Activated CD4-positive, alpha-beta T cell treated with anti-CD3 and anti-CD28 coated beads for 1 hour (primary cell): Measurements from ENCODE around the gene GGTLC3.
"Not testable (repeated sequence)": the region's sequence is repeated elsewhere in the genome, so short reads cannot be mapped to it uniquely, and the experiment has no call there.

Experiments
- DNase-seq: peaks from one replicate; pipeline ENCODE4 v3.0.0-alpha.2; 2020

GGTLC3 gene

DNA sequence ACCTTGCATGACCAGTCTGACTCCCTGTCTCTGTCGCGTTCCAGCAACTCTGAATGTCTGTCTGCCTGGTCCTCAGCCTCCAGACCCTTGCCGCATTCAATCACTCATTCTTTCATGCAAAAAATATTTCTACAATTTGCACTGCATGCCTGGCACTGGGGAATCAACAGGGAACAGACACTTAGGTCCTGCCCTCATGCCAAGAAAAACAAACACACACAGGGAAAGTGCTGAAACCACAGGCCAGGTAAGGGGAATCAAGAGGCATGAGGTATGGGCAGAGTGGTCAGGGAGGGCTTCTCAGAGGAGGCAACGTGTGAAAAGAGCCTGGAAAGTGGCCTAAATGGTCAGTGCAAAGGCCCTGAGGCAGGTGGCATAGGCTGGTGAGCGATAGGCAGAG, at the start of gene GGTLC3:
GGTLC3 (minus strand) TSS at position 101 of the 400 bp plus-strand sequence. CDS start 264 bp downstream, outside the sequence.
- DNase-seq: not testable (repeated sequence)

DNA sequence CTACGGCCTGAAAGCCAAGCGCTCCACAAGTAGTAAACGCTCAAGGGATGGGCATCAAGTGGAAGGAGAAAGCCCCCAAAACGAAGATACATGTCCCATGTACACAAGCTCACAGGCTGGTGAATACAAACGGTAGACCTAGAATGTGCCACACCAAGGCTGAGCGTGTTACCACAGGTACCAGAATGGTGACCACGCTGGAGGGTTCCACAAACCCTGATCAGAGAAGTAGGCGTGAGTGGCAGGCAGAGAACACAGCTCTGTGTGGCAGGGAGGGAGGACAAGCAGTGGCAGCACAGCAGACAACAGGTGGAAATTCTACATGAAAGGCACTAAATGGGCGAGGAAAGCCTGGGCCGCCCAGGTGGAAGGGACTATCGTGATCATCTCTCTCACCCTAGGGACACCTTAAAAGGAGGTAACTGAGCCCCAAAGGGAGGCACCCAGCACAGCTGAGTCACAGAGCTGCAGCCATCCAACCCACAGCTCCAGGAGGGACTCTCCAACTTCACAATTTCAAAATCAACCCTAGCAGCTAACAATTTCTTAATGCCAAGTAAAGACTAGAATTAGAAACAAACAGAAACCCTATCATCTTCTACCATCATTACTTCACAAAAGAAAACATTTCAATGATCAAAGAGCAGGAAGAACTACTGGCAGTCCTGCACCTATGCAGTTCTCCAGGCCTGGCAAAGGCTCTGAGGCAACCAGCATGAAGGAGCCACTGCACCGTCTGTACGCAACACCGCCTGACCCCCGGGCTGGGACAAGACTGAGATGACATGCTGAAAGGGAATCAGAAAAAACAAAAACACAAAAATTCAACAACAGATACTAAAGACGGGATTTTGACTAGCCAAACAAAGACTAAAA, 42.4 kb upstream of the GGTLC3 start:
- DNase-seq: not testable (repeated sequence)

DNA sequence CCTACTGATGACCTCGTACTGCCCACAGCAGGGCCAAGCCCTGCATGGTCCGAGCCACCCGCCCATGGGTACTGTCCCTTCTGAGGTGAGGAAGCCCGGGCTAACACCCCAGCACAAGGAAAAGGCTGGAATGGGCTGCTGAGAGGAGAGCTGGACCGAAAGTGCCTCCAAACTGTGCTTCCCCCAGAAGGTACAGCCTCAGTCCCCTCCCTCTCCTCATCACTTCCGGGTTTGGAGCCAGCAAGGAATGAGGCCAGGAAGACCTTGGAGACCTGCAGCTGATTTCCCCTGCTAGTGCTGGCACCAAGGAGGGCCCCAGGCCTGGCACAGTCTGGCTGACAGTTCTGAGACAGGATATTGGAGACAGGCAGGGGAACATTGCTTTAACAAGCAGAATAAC, 41.0 kb upstream of the GGTLC3 start:
- not testable (repeated sequence) for DNase-seq

DNA sequence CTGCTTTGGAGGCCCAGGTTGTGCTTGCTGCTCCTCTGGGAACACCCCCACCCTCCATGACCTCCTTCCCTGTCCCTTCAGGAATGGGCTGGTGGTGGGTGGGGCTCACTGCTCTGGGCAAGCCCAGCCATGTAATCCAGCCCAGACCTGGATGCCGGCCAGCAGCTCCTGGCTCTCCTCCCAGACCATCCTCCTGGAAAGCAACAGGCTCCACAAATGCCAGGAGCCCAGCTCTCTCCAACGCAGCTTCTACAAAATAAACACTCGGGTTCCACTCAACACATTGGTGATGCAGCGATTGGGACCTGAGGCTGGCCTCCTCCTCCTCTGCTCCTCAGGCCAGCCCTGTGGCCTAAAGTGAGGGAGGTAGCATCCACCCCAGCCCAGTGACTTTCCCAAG, 40.6 kb upstream of the GGTLC3 start:
- DNase-seq: not testable (repeated sequence)

DNA sequence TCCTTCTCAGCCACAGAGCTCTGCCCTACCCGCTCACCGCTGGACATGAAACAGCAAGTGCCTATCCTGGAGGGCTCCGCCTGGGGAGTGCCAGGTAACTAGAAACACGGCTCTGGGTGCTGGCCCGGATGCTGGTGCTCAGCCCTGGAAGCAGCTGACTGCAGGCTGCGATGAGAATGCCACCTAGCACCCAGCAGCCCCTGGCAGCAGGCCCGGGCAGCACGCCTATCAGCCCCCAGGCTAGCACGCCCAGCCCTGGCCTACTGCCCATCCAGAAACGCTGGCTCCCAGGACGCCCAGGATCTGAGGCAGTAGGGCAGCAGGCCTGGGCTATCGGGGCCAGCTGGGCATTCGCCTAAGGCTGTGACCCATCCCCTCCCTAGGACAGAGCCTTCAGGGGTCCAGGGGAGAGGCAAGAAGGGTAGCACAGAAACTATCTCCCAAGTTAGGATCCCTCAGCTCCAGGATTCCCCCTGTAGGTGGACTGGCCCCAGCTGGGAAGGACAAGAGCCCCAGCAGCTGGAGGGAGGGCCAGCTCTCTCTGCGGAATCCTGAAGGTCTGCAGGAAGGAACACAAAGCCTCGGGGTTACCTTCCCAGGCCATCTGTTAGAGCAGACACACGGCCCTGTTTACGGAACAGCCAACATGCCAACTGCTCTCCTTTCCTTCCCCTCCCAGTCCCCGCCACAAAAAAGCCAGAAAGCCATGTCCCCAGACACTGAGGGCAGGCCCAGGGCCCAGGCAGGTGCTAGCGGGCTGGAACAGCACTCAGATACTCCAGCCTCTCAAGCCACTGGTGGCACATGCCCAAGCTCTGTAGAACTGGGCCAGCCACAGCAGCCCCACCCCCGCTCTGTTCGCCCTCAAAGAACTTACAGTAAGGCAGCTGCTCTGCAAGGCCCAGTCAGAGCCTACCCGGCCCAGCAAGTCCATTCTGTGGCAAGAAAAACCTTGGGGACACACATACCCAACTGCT, 36.6 kb upstream of the GGTLC3 start:
- not testable (repeated sequence) for DNase-seq

DNA sequence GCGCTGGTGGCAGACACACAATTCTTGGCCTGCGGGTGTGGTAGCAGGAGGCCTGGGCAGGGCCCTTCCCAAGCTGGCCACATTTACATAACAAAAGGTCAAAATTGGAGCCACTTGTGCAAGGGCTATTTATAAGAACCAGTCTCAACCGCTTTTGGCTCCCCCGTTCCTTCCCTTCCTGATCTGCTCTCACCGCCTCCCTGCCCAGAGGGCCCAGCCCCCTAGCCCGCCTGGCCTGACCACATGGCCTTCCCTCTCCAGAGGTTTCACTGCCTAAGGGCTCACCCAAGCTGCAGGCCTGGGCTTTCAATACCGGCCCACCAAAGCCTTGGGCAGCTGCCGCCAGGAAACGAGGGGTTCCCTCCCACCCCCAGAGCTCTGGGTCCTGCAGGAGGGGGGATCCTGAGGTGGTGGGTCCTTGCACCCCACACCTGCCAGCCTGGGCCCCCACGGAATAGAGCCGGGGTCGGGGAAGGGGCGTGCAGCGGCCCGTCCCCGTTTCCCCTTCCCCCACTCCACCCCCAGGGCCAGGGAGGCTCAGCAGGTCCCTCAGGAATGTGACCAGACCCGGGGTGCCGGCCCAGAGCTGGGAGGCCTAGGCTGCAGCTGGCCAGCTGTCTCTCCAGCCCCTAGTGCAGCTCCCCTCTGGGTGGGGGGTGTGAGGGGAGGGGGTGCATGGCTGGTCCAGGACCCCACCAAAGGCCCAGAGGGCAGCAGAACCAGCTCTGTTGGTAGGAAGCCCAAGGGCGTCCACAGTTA, 35.1 kb upstream of the GGTLC3 start:
- not testable (repeated sequence) for DNase-seq

DNA sequence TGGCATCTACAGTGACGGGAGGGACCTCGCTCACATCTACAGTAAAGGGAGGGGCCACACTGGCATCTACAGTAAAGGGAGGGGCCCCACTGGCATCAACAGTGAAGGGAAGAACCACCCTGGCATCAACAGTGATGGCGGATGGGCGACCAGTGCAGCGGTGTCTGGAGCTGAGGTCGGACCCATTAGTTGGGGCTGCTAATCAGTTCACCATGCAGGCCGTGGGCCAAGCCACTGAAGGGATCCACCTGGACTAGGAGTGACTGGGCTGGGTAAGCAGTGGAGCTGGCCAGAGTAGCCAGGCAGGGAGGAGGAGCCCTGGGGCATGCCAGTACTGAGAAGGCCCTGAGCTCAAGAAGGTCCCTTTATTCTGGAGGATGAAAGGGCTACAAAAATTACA, 33.1 kb upstream of the GGTLC3 start:
- DNase-seq: not testable (repeated sequence)

DNA sequence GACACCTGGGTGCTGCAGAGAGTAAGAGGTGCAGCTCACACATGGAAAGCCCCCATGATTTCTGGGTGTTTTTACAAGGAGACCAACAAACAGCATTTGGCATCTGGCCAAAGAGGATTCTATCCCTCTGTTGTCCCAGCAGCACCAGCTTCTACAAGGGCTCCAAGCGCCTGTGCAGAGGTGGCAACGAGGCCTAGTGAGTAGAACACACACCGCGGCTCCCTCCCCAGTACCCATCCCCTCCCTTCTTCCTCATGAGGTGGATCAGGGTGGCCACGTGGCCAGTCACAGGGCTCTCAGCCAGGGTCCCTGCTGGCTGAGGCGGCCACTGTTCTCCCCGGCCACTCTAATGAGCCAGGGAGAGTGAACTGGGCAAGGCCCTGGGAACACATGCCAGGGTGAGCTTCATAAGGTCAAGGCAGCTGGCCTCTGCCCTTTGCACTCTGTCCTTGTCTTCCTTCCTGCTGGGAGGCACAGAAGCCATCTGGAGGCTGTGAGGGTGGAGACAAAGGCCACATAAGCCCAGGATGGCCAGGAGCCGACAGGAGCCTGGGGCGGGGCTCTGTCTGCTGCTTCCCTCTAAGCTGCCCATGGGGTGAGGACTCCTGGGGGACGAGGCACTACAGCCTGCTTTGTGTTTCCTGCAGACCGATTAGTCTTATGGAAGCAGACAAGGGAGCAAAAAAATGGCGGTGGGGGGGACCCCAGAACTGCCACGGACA, 31.7 kb upstream of the GGTLC3 start:
- DNase-seq: not testable (repeated sequence)

DNA sequence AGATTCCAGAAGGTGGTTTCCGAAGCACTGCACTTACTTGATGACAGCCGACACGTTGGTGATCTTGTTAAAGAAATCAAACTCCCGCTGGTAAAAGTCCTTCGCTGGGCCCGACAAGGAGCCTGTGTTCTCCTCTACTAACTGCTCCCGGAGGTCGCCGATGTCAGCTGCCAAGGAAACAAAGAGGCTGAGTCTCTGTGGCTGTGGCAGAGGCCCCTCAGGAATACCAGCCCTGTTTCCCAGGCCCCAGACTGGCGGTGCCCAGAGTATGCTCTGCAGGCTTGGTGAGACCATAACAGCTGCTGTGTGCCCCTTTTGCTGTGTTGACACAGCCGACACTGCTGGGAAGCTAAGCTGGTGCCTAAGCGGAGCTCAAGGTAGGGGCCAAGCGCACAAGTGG, 26.7 kb upstream of the GGTLC3 start:
- not testable (repeated sequence) for DNase-seq

DNA sequence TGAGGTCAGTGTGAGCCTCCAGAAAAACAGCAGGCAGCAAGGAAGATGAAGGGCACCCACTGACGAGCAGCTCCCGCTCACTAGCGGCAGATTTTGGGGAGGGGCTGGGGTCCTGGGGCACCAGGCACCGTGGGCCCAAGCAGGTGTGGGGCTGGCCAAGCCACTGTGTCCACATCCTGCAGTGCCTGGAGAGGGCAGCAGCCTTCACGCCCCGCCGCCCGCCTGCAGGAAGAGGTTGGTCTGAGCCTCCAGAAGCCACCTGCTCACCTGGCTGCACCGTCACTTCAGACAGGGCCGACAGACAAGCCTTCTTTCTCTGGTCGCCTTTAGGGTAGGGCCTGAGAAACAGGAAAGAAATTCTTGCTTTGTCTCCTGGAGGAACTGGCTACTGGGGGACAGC, 25.4 kb upstream of the GGTLC3 start:
- DNase-seq: not testable (repeated sequence)

DNA sequence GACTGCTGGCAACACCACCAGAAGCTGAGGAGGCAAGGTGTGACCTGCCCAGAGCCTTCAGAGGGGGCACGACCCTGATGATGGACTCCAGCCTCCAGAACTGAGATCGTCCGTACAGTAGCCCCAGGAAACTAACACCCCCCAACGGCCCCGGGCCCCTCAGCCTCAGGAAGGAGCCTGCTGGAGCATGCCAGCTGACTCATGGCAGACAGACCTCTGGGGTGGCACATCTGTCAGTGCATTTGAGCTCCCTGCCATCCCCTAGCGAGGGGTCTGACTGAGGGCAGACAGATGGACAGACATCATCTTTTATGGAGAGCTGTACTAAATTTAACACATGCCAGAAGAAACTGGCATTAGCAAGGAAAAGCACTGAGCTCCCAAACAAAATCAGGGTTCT, 22.0 kb upstream of the GGTLC3 start:
- not testable (repeated sequence) for DNase-seq

DNA sequence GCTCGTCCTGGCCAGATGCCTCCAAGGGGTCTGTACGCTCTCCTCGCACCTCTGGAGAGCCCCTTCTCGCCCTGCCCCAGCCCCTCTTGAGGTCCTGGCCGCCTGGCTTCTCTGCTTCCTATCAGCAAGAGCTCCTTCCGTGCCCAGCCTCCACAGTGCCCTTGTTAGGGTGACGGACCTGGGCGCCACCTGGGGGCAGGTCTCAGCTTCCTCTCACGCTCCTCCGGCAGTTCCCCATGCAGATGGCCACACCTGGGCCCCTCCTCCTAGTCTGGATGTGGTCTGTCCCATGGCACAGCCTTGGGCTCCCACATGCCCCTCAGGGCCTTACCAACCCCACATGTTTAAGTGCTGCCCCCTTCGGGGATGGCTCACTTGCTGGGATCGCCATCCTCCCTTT, 16.4 kb upstream of the GGTLC3 start:
- DNase-seq: not testable (repeated sequence)

DNA sequence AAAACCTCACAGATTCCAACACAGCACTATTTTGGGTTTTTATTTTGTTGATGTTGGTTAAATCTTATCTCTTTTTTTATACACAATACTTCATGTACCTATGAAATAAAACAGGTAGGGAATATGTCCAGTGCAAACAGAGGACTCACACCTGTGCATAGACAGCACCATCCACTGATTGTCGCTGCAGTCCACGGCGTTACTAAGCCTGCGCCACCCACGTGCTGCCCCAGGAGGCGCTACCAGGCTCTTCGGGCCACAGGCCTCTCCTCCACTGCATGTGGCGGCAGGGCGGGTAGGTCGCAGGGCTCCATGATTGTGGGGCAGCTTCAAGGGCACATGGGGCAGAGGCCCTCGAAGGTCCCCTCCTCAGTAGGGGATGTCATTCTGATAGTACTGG, 15.7 kb upstream of the GGTLC3 start:
- DNase-seq: not testable (repeated sequence)

DNA sequence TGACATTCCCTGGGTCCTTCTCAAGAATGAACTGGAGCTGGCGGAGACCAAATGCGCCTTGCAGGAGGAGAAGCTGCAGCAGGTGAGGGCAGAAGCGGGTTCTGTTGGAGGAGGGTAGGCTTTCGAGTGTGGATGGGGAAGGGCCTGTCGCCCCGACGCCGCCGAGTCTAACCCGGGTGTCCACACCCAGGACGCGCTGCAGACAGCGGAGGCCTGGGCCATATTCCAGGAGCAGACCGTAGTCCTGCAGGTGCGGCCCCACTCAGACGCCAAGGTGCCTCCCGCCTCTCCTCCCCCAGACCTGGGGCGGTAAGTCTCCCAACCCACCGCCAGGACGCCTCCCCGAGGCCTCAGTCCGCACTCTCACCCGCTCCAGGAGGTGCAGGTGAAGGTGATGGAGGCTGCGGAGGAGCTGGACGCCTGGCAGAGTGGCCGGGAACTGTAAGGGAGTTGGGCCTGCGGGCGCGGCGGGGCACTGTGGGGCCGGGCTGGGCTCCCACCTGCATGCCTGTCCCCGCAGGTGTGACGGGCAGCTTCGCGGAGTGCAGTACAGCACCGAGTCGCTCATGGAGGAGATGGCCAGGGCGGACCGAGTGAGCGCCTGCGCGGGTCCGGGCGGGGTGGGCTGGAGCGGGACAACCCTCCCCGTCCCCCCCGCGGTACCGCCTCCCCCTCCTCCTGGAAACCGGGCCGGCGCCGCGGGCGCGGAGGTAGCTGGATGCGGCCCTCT, 11.6 kb upstream of the GGTLC3 start:
- DNase-seq: not testable (repeated sequence)

DNA sequence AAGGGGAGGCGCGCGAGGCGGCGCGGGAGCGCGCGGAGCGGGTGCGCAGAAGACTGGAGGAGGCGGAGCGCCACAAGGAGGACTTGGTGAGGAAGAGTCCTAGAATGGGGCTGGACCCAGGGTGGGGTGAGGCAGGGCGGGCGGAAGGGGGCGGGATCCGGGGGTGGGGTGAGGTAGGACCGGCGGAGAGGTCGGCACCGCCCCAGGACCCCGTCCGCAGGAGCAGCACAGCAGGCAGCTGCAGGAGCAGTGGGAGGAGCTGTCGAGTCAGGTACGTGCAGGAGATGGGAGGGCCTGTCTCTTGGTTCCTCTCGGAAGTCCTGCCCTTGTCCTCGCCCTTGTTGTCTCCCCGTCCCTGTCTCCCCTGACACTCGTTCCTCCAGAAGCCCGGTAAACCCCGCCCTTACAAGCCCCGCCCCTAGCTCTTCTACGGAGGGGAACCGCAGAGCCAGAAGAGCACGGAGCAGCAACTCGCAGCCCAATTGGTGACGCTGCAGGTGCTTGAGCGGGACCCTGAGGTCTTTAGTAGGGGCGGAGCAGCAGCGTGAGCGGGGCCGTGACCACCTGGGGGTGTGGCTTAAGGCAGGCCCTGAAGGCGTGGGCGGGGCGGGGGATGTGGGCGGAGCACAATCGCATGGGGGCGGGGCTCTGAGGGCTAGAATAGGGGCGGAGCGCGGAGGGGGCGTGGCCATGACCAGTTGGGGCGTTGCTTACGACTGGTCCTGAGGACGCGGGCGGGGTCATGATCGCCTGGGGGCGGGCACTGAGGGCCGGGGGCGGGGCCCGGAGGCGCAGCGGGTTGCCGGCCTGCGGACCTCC, 10.8 kb upstream of the GGTLC3 start:
- DNase-seq: peak; percentile 92

DNA sequence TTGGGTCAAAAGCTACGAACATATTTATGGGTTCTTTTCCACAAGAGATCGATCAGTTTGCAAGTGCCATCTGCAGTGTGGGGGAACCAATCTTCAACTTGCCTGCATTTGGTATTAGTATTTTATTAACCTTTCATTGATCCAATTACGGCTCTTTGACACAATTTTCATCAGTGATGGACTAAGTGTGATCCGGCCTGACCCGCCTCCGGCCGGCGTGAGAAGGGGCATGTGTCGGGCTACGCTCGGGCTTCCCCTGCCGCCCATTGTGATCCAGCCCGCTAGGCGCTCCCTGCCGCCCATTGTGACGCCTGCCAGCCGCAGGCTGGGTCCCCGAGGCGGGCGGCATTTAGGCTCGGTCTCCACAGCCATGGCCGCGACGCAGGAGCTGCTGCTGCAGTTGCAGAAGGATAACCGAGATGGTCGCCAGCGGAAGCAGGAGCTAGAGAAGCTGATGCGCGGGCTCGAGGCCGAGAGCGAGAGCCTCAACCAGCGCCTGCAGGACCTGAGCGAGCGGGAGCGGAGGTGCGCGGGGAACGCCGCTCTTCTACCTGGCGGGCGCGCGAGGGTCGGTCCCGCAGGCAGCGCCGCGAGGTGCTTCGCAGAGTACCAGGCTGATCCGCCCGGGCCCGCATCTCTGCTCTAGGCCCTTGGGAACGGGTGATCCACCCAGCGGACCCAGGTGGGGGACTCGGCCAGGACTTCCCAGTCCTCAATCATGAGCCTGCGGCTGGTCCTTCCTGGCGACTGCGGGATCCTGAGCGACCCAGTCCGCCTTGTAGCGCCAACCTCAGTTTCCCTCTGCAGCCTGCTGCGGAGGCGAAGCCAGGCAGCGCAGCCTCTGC, 10.0 kb upstream of the GGTLC3 start, which contains the start of gene TMEM191B:
TMEM191B (plus strand) TSS at position 51 of the 845 bp plus-strand sequence; CDS start at position 230, 179 bp downstream.
- DNase-seq: not testable (repeated sequence)

DNA sequence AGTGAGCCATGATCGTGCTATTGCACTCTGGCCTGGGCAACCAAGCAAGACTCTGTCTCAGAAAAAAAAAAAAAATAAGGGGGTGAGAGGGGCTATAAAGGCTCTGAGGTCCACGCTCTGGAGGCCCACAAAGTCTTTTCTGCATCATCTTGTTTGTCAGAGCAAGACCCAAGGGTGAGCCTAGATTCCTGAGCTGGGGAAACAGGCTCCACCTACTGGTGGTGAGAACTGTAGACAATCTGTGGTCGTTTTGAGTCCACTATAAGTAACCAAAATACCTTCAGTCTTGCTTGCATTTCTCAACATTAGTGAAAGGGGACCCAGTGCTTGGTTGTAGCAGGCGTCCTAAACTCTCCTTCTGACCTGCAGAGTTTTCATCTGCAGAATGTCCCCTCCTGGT, 5.4 kb upstream of the GGTLC3 start:
- not testable (repeated sequence) for DNase-seq

DNA sequence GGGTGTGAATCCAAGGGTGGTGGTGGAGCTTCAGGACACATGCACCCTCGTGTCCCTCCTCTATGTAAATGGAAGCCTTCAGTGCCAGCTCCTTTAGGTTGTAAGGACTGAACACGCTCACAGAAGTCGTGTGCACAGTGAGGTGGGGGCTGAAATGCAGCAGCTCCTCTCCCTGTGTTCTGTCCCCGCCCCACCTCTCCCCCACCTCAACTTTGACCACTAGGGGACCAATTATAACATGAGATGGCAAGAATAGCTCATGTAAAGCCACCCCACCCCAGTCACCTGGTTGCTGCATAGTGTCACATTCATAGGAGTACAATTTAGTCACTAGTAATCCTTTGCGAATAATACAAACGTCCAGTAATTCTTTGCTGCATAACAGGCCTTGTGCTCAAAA, 4.8 kb upstream of the GGTLC3 start:
- DNase-seq: not testable (repeated sequence)

DNA sequence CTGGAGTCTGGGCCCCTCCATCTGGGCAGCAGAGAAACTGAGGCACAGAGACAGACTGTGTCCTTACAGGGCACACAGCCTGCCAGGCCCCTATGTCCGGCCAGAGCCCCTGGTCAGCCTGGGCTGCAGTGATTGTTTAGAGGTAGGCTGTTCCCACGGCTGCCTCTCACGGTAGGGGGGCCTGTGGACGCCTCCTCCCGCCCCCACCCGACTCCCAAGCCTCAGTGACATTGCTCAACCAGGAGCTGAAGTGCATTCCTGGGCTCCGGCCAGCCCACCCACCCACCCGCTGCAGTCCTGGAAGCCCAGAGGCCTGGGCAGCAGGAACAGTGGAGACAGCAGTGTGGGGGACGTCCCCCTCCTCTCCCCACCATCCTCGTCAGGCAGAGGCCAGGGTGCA, 4.5 kb downstream of the GGTLC3 start:
- DNase-seq: not testable (repeated sequence)
